Muscle of leg (tissue), 16 donors: Measurements from ENCODE around the gene EVX1. TPM values are rescaled to one million over a fixed set of nuclear protein-coding genes. Genes with fewer than 3 reads are reported as not detected.

Experiments used
- DNase-seq: peaks from one replicate; pipeline ENCODE4 v3.0.0; 2013
- H3K27ac ChIP-seq: one replicate; pipeline ENCODE4 v1.5.1; 2013; ENCODE audit warnings: mild to moderate bottlenecking, low read length, control low read depth
- H3K27me3 ChIP-seq: one replicate; pipeline ENCODE4 v1.6.1; 2013; ENCODE audit warnings: low read length; ENCODE audit not compliant: control insufficient read depth, insufficient read depth
- H3K36me3 ChIP-seq: one replicate; pipeline ENCODE4 v1.6.1; 2013; ENCODE audit warnings: low read length; ENCODE audit not compliant: control insufficient read depth, insufficient read depth
- H3K4me1 ChIP-seq: one replicate; pipeline ENCODE4 v1.6.1; 2013; ENCODE audit warnings: low read length; ENCODE audit not compliant: control insufficient read depth, insufficient read depth
- H3K4me3 ChIP-seq: one replicate; pipeline ENCODE4 v1.5.1; 2013; ENCODE audit warnings: low read length, control low read depth
- H3K9me3 ChIP-seq: replicated peaks from 2 replicates; pipeline ENCODE4 v1.6.1; 2013; ENCODE audit warnings: low read depth, low read length; ENCODE audit not compliant: control insufficient read depth
- WGBS: methylation state at CpG from one replicate; pipeline ENCODE4 v1.1.5; 2013; ENCODE audit warnings: missing lambda C conversion rate; ENCODE audit not compliant: insufficient coverage; 5-methylcytosine and 5-hydroxymethylcytosine counted together
- long read RNA-seq, 11 donors: transcript quantifications; one replicate each; lab custom pipeline, GENCODE V29; 2026
- polyA plus RNA-seq, 8 donors: library from polyadenylated mRNA; unstranded; fragments of 120-200 nt; gene quantifications; one replicate each; pipeline versions ENCODE4 v1.2.1 to v1.2.3, GENCODE V29; 2013; ENCODE audit warnings: inconsistent platforms in 1 of 8, low replicate concordance in 1 of 8; ENCODE audit not compliant: insufficient read length in 8 of 8, insufficient read depth in 1 of 8
- total RNA-seq: library from RNA; stranded (reverse); fragments of 120-200 nt; gene quantifications from one replicate; pipeline ENCODE4 v1.2.4, GENCODE V29; 2013

The EVX1 gene
- total RNA-seq (not detected), polyA plus RNA-seq (not detected)
- long read RNA-seq, donor 1: 0 reads
- long read RNA-seq, donor 2: 0 reads
- long read RNA-seq, donor 3: 0 reads
- long read RNA-seq, donor 4: 0 reads
- long read RNA-seq, donor 5: 0 reads
- long read RNA-seq, donor 6: 0 reads
- long read RNA-seq, donor 7: 0 reads
- long read RNA-seq, donor 8: 0 reads
- long read RNA-seq, donor 9: 0 reads
- long read RNA-seq, donor 10: 0 reads
- long read RNA-seq, donor 11: 0 reads

GRCh38 chr7:27242555-27243339 lies at the start of gene EVX1:
TSS of gene EVX1 (plus strand) at chr7:27242802. CDS start at chr7:27243031, 229 bp downstream.
- Histone ChIP-seq H3K4me3 (no peak within 1 kb of the TSS), H3K9me3 (no peaks in the 10 kb centered on the region), H3K4me1 (peaks cover 36% of the 10 kb centered on the region), H3K27ac (no peak within 1 kb of the TSS), H3K36me3 (no peaks in the 10 kb centered on the region), H3K27me3 (peaks cover 100% of the 10 kb centered on the region)
- under 1% methylated on average over 29 of the region's 62 CpGs for WGBS
- no peak for DNase-seq

GRCh38 chr7:27193335-27194001 lies 49.1 kb upstream of the EVX1 start:
- Histone ChIP-seq H3K36me3 (no peaks in the 10 kb centered on the region), H3K4me1 (peaks cover 45% of the 10 kb centered on the region), H3K27me3 (peaks cover 76% of the 10 kb centered on the region), H3K27ac (peak overlapping the region; percentile 87), H3K4me3 (peak overlapping the region; percentile 39), H3K9me3 (no peaks in the 10 kb centered on the region)
- DNase-seq: peak; percentile 21
- 46% methylated on average over 20 of the region's 29 CpGs for WGBS

GRCh38 chr7:27194002-27194352 lies 48.6 kb upstream of the EVX1 start:
- Histone ChIP-seq H3K27ac (peak overlapping the region; percentile 87), H3K4me1 (peaks cover 45% of the 10 kb centered on the region), H3K27me3 (peaks cover 76% of the 10 kb centered on the region), H3K9me3 (no peaks in the 10 kb centered on the region), H3K36me3 (no peaks in the 10 kb centered on the region), H3K4me3 (no peak overlapping the region)
- no peak for DNase-seq
- no CpG with 5 or more reads among the region's 2 CpGs for WGBS

GRCh38 chr7:27194686-27195379 lies 47.8 kb upstream of the EVX1 start:
- peaks cover 39% of the 10 kb centered on the region for H3K4me1 ChIP-seq
- H3K27me3 ChIP-seq: peaks cover 72% of the 10 kb centered on the region
- no CpG with 5 or more reads among the region's 9 CpGs for WGBS
- H3K9me3 ChIP-seq: no peaks in the 10 kb centered on the region
- no peak overlapping the region for H3K27ac ChIP-seq
- DNase-seq: no peak
- H3K36me3 ChIP-seq: no peaks in the 10 kb centered on the region
- H3K4me3 ChIP-seq: no peak overlapping the region

GRCh38 chr7:27196287-27196767 lies 46.3 kb upstream of the EVX1 start:
- no peaks in the 10 kb centered on the region for H3K36me3 ChIP-seq
- peak; percentile 87 for DNase-seq
- no peak overlapping the region for H3K4me3 ChIP-seq
- peaks cover 71% of the 10 kb centered on the region for H3K27me3 ChIP-seq
- no peak overlapping the region for H3K27ac ChIP-seq
- H3K9me3 ChIP-seq: no peaks in the 10 kb centered on the region
- WGBS: 2% methylated on average over 6 of the region's 6 CpGs
- peaks cover 36% of the 10 kb centered on the region for H3K4me1 ChIP-seq

- H3K27ac ChIP-seq: no peak overlapping the region
- peak; percentile 23 for DNase-seq
- peaks cover 39% of the 10 kb centered on the region for H3K4me1 ChIP-seq
- H3K36me3 ChIP-seq: no peaks in the 10 kb centered on the region
- 24% methylated on average over 5 of the region's 18 CpGs for WGBS
- peaks cover 71% of the 10 kb centered on the region for H3K27me3 ChIP-seq
- no peaks in the 10 kb centered on the region for H3K9me3 ChIP-seq
- no peak overlapping the region for H3K4me3 ChIP-seq
Observed at GRCh38 chr7:27197137-27198042, 45.2 kb upstream of the EVX1 start.

GRCh38 chr7:27198138-27198841 lies 44.3 kb upstream of the EVX1 start:
- WGBS: 6% methylated on average over 8 of the region's 29 CpGs
- peak overlapping the region; percentile 38 for H3K4me3 ChIP-seq
- H3K4me1 ChIP-seq: peaks cover 33% of the 10 kb centered on the region
- DNase-seq: peak; percentile 15
- no peaks in the 10 kb centered on the region for H3K36me3 ChIP-seq
- peaks cover 72% of the 10 kb centered on the region for H3K27me3 ChIP-seq
- H3K27ac ChIP-seq: no peak overlapping the region
- no peaks in the 10 kb centered on the region for H3K9me3 ChIP-seq

GRCh38 chr7:27198871-27199801 lies 43.5 kb upstream of the EVX1 start:
- no peaks in the 10 kb centered on the region for H3K9me3 ChIP-seq
- peak overlapping the region; percentile 38 for H3K4me3 ChIP-seq
- WGBS: under 1% methylated on average over 87 of the region's 93 CpGs
- no peaks in the 10 kb centered on the region for H3K36me3 ChIP-seq
- peak; percentile 44 for DNase-seq
- H3K27me3 ChIP-seq: peaks cover 74% of the 10 kb centered on the region
- H3K27ac ChIP-seq: no peak overlapping the region
- H3K4me1 ChIP-seq: peaks cover 28% of the 10 kb centered on the region
